NCI-H2107 treated with DMSO at 0.1 percent for 48 hours (cell line): ENCODE measurements around the gene DDX6.
"Not testable (repeated sequence)": the region's sequence is repeated elsewhere in the genome, so short reads cannot be mapped to it uniquely, and the experiment has no call there.

Experiments used
- DNase-seq: peaks from one replicate; lab custom pipeline; 2025; ENCODE audit not compliant: unreplicated experiment; lab: John Stamatoyannopoulos, UW

DDX6 gene

GRCh38 chr11:118791111-118791960, at the start of gene DDX6:
Gene DDX6, minus strand, starts transcription at chr11:118791164. Its CDS starts 4,913 bp downstream, at chr11:118786251.
- DNase-seq = peak; percentile 75

GRCh38 chr11:118838905-118839553, 48.1 kb upstream of the DDX6 start:
- DNase-seq = no peak

GRCh38 chr11:118837868-118838267, 46.9 kb upstream of the DDX6 start:
- DNase-seq = no peak

- DNase-seq = no peak
Measured at GRCh38 chr11:118834427-118835028, 43.6 kb upstream of the DDX6 start.

- no peak for DNase-seq
Measured at GRCh38 chr11:118827118-118827517, 36.2 kb upstream of the DDX6 start.

- DNase-seq = not testable (repeated sequence)
Measured at GRCh38 chr11:118822936-118823510, 32.1 kb upstream of the DDX6 start.

- DNase-seq = no peak
Measured at GRCh38 chr11:118820412-118821357, 29.7 kb upstream of the DDX6 start.

- not testable (repeated sequence) for DNase-seq
Measured at GRCh38 chr11:118820025-118820379, 29.0 kb upstream of the DDX6 start.

- no peak for DNase-seq
Measured at GRCh38 chr11:118819334-118820024, 28.5 kb upstream of the DDX6 start.

- DNase-seq = no peak
Measured at GRCh38 chr11:118818130-118818529, 27.2 kb upstream of the DDX6 start.

GRCh38 chr11:118813551-118813950, 22.6 kb upstream of the DDX6 start:
- DNase-seq = no peak

GRCh38 chr11:118812485-118812884, 21.5 kb upstream of the DDX6 start:
- no peak for DNase-seq

- DNase-seq = no peak
Measured at GRCh38 chr11:118807800-118808778, 17.1 kb upstream of the DDX6 start.

- no peak for DNase-seq
Measured at GRCh38 chr11:118806400-118806799, 15.4 kb upstream of the DDX6 start.

GRCh38 chr11:118804094-118804493, 13.1 kb upstream of the DDX6 start:
- DNase-seq = no peak

- DNase-seq = no peak
Measured at GRCh38 chr11:118799372-118799771, 8.4 kb upstream of the DDX6 start.

- DNase-seq = no peak
Measured at GRCh38 chr11:118797510-118797909, 6.5 kb upstream of the DDX6 start.

GRCh38 chr11:118792570-118793124, 1.7 kb upstream of the DDX6 start:
- DNase-seq = peak; percentile 12
